HepG2 (cell line): ENCODE results near the gene AGAP3. TPM values are rescaled to one million over a fixed set of nuclear protein-coding genes. Genes with fewer than 3 reads are reported as not detected.

ENCODE experiments used
- ATAC-seq: fragments of 200-7000 bp; cut with Tn5 transposase; 3 replicates; pipeline ENCODE4 v1.9.1; 2020; ENCODE audit warnings: mild to moderate bottlenecking, moderate library complexity
- BruUV-seq: library from RNA; stranded (reverse); fragments of 400-500 nt; replicated peaks from 2 replicates; lab custom pipeline; 2021; lab: Mats Ljungman, UMichigan
- CTCF ChIA-PET: fragments of 300-600 bp; formaldehyde crosslinking; extraction: SDS; loops from one replicate; lab custom pipeline; 2021; ENCODE audit warnings: low total read pairs, inconsistent platforms, low intra/inter-chr PET ratio; lab: Yijun Ruan, JAX
- POLR2A ChIA-PET: fragments of 350-600 bp; sonication (Branson Sonifier 250); formaldehyde crosslinking; loops from one replicate; lab custom pipeline; 2020; ENCODE audit warnings: antibody characterized with exemption, inconsistent platforms; lab: Yijun Ruan, JAX
- DNase-seq: peaks from one replicate; pipeline ENCODE4 v3.0.0-alpha.2; 2015; ENCODE audit warnings: low spot score
- FAIRE-seq: peaks from 3 replicates; lab custom pipeline; 2011; peaks lifted over from hg19 to GRCh38; lab: Jason Lieb, UNC
- H2AFZ ChIP-seq: one replicate; pipeline ENCODE4 v1.6.1; 2011; ENCODE audit warnings: low read length, inconsistent platforms
- H3K27ac ChIP-seq: fragments of 300-600 bp; 3 replicates; pipeline ENCODE4 v1.8.0; 2011; ENCODE audit warnings: mixed run types, mild to moderate bottlenecking, mixed read lengths, low read length, inconsistent platforms; ENCODE audit not compliant: insufficient read depth; ENCODE audit errors: extremely low read length
- H3K27me3 ChIP-seq, 2 experiments: fragments of 200-600 bp in 1 of 2; 2 replicates in 1 of 2; 3 replicates in 1 of 2; pipeline versions ENCODE4 v1.6.0 to v1.8.0; 2011; ENCODE audit warnings: low read length in 2 of 2, mild to moderate bottlenecking in 2 of 2, moderate library complexity in 2 of 2, inconsistent platforms in 1 of 2; ENCODE audit not compliant: insufficient read depth in 2 of 2, control insufficient read depth in 1 of 2
- H3K36me3 ChIP-seq, 2 experiments: fragments of 200-600 bp in 1 of 2; replicated peaks in 1 of 2; 2 replicates in 1 of 2; 3 replicates in 1 of 2; pipeline versions ENCODE4 v1.5.1 to v1.8.0; 2011; ENCODE audit warnings: low read length in 2 of 2, inconsistent platforms in 1 of 2; ENCODE audit not compliant: insufficient read depth in 2 of 2, control insufficient read depth in 1 of 2
- H3K4me1 ChIP-seq: 2 replicates; pipeline ENCODE4 v1.5.1; 2012; ENCODE audit warnings: low read length, inconsistent platforms; ENCODE audit not compliant: insufficient read depth
- H3K4me2 ChIP-seq: 2 replicates; pipeline ENCODE4 v1.6.0; 2011; ENCODE audit warnings: low read depth, low read length, inconsistent platforms
- H3K4me3 ChIP-seq, 3 experiments: fragments of 200-600 bp in 1 of 3; sonication (generic), shearing (Covaris generic) in 1 of 3; replicated peaks in 1 of 3; 2 replicates each; pipeline ENCODE4 v1.5.1; 2011 to 2016; ENCODE audit warnings: low read length in 3 of 3, inconsistent platforms in 2 of 3, low read depth in 2 of 3, mild to moderate bottlenecking in 2 of 3, control low read depth in 1 of 3, mixed read lengths in 1 of 3; ENCODE audit not compliant: insufficient read depth in 1 of 3
- H3K79me2 ChIP-seq: one replicate; pipeline ENCODE4 v1.6.1; 2011; ENCODE audit warnings: low read length, inconsistent platforms; ENCODE audit not compliant: insufficient read depth
- H3K9ac ChIP-seq: 2 replicates; pipeline ENCODE4 v1.6.0; 2011; ENCODE audit warnings: mild to moderate bottlenecking, low read depth, low read length, inconsistent platforms; ENCODE audit not compliant: insufficient read depth
- H3K9me3 ChIP-seq: 2 replicates; pipeline ENCODE4 v1.5.1; 2012; ENCODE audit warnings: mild to moderate bottlenecking, low read length
- H4K20me1 ChIP-seq: 2 replicates; pipeline ENCODE4 v1.6.0; 2011; ENCODE audit warnings: inconsistent platforms, mild to moderate bottlenecking, low read length, moderate library complexity; ENCODE audit not compliant: insufficient read depth
- AGO1 ChIP-seq: fragments of 200-400 bp; formaldehyde crosslinking; IDR thresholded peaks from 2 replicates; pipeline ENCODE4 v1.6.1; 2017; ENCODE audit warnings: mild to moderate bottlenecking, low read depth, low read length, moderate library complexity; ENCODE audit not compliant: poor library complexity, severe bottlenecking
- ATF7-NPFF ChIP-seq: sonication (generic); formaldehyde crosslinking; IDR thresholded peaks from 2 replicates; pipeline ENCODE4 v1.8.1; 2023; ENCODE audit warnings: mild to moderate bottlenecking, low read depth, missing genetic modification reagents, moderate library complexity
- HNF1B ChIP-seq: sonication (generic); formaldehyde crosslinking; IDR thresholded peaks from 2 replicates; pipeline ENCODE4 v1.5.1; 2020; ENCODE audit warnings: mild to moderate bottlenecking, moderate library complexity, missing genetic modification reagents
- IRX3 ChIP-seq: sonication (generic); formaldehyde crosslinking; IDR thresholded peaks from 2 replicates; pipeline ENCODE4 v1.8.1; 2023; ENCODE audit warnings: mild to moderate bottlenecking, low read depth, missing genetic modification reagents, borderline replicate concordance
- NFE2L1 ChIP-seq: sonication (generic); formaldehyde crosslinking; IDR thresholded peaks from 2 replicates; pipeline ENCODE4 v1.4.0; 2020; ENCODE audit warnings: missing genetic modification reagents, mild to moderate bottlenecking, borderline replicate concordance
- NFKB2 ChIP-seq: sonication (generic); formaldehyde crosslinking; IDR thresholded peaks from 2 replicates; pipeline ENCODE4 v1.4.0; 2020; ENCODE audit warnings: missing genetic modification reagents, borderline replicate concordance
- PHF20 ChIP-seq: sonication (generic); formaldehyde crosslinking; IDR thresholded peaks from 2 replicates; pipeline ENCODE4 v1.5.0; 2020; ENCODE audit warnings: mild to moderate bottlenecking, missing genetic modification reagents
- RFX5 ChIP-seq: IDR thresholded peaks from 2 replicates; pipeline ENCODE4 v1.6.1; 2011; ENCODE audit warnings: low read depth, low read length, improper control_type of control experiment
- RXRA ChIP-seq: sonication (generic); formaldehyde crosslinking; IDR thresholded peaks from 2 replicates; pipeline ENCODE4 v1.5.1; 2020; ENCODE audit warnings: missing genetic modification reagents
- SMAD3 ChIP-seq: sonication (generic); formaldehyde crosslinking; IDR thresholded peaks from 2 replicates; pipeline ENCODE4 v1.4.0; 2020; ENCODE audit warnings: missing genetic modification reagents
- SMC3 ChIP-seq: IDR thresholded peaks from 2 replicates; pipeline ENCODE4 v1.6.1; 2011; ENCODE audit warnings: low read length, improper control_type of control experiment
- SP5 ChIP-seq: IDR thresholded peaks from 2 replicates; pipeline ENCODE4 v1.6.1; 2016; ENCODE audit warnings: low read depth, borderline replicate concordance
- TFAP4 ChIP-seq: sonication (generic); IDR thresholded peaks from 2 replicates; pipeline ENCODE4 v1.6.1; 2016; ENCODE audit warnings: low read depth, borderline replicate concordance
- TP53 ChIP-seq: sonication (generic); formaldehyde crosslinking; conservative IDR thresholded peaks from 2 replicates; pipeline ENCODE4 v1.4.0; 2020; ENCODE audit warnings: missing genetic modification reagents
- ZNF180 ChIP-seq: sonication (generic); formaldehyde crosslinking; IDR thresholded peaks from 2 replicates; pipeline ENCODE4 v1.4.0; 2020; ENCODE audit warnings: low read depth, missing genetic modification reagents, borderline replicate concordance
- ZNF292 ChIP-seq: sonication (generic); formaldehyde crosslinking; IDR thresholded peaks from 2 replicates; pipeline ENCODE4 v1.8.1; 2022; ENCODE audit warnings: mild to moderate bottlenecking, low read depth, missing genetic modification reagents, borderline replicate concordance
- ZNF33B ChIP-seq: sonication (generic); formaldehyde crosslinking; IDR thresholded peaks from 2 replicates; pipeline ENCODE4 v1.5.1; 2020; ENCODE audit warnings: mild to moderate bottlenecking, missing genetic modification reagents
- ZNF563 ChIP-seq: sonication (generic); formaldehyde crosslinking; IDR thresholded peaks from 2 replicates; pipeline ENCODE4 v1.8.0; 2022; ENCODE audit warnings: mild to moderate bottlenecking, moderate library complexity, missing genetic modification reagents
- ZNF598 ChIP-seq: sonication (generic); formaldehyde crosslinking; IDR thresholded peaks from 2 replicates; pipeline ENCODE4 v1.5.1; 2020; ENCODE audit warnings: mild to moderate bottlenecking, missing genetic modification reagents, borderline replicate concordance
- ZNF761 ChIP-seq: sonication (generic); formaldehyde crosslinking; conservative IDR thresholded peaks from 2 replicates; pipeline ENCODE4 v1.4.0; 2020; ENCODE audit warnings: mild to moderate bottlenecking, missing genetic modification reagents
- ZNF788 ChIP-seq: sonication (generic); formaldehyde crosslinking; IDR thresholded peaks from 2 replicates; pipeline ENCODE4 v1.5.0; 2020; ENCODE audit warnings: mild to moderate bottlenecking, missing genetic modification reagents, borderline replicate concordance
- WGBS: methylation state at CpG from one replicate; pipeline ENCODE4 v1.1.6; 2017; ENCODE audit warnings: low lambda C conversion rate; 5-methylcytosine and 5-hydroxymethylcytosine counted together
- in situ Hi-C: cut with HindIII; loops from 2 replicates; pipeline ENCODE4 v1.10.0; 2017; ENCODE audit warnings: low pct_unique_long_range_greater_than_20kb; ENCODE audit not compliant: extremely low pct_ligation_motif_present
- intact Hi-C: fragments of 100-400 bp; cut with micrococcal nuclease; formaldehyde crosslinking; loops from one replicate; pipeline ENCODE4 v1.10.0; 2022; ENCODE audit not compliant: unreplicated experiment
- polyA plus RNA-seq, 8 experiments: library from polyadenylated mRNA; depleted of rRNA in 3 of 8; stranded (reverse) in 7 of 8; unstranded in 1 of 8; fragments of >200 nt; fragmentation: Illumina TruSeq in 4 of 8; extraction: Trizol in 4 of 8; gene quantifications; 2 replicates each; pipeline versions ENCODE4 v1.2.1 to v1.2.3, GENCODE V29; 2011 to 2016; ENCODE audit warnings: low read depth in 4 of 8, missing spikeins in 1 of 8, mixed read lengths in 1 of 8; ENCODE audit not compliant: insufficient read depth in 1 of 8
- total RNA-seq, 5 experiments: library from RNA; depleted of rRNA; stranded (reverse); fragments of >200 nt; fragmentation: Illumina TruSeq; extraction: Trizol; gene quantifications; 2 replicates each; pipeline ENCODE4 v1.2.3, GENCODE V29; 2016; ENCODE audit warnings: low read depth in 1 of 5

Gene AGAP3
- total and polyA plus RNA-seq, 2 of the 13 experiments (the other 11 are each of a cell fraction or from before 2014, with no cell fraction given) = 31.3 to 61.4 TPM

GRCh38 chr7:151061213-151062110 is 24.8 kb upstream of the AGAP3 start (continued):
- no peak for TF ChIP-seq ATF7-NPFF
- no peak for TF ChIP-seq ZNF180

GRCh38 chr7:151062111-151062398 is 24.2 kb upstream of the AGAP3 start:
- Histone ChIP-seq H3K9ac (0 out of 2 replicates have a peak overlapping the region, but pooled peaks have one; percentile 47), H2AFZ (no peak overlapping the region), H3K27me3 (no peaks in the 10 kb centered on the region; a peak in 1 of 5 replicates), H3K4me2 (peak overlapping the region; percentile 98), H3K4me1 (peaks cover 48% of the 10 kb centered on the region), H3K9me3 (no peaks in the 10 kb centered on the region), H3K79me2 (peaks cover 16% of the 10 kb centered on the region), H4K20me1 (peaks cover 4% of the 10 kb centered on the region; the same call in 1 of the 2 replicates), H3K36me3 (peaks cover 7 to 27% of the 10 kb centered on the region in 2 experiments; a peak in 4 of 5 replicates), H3K27ac (no peak overlapping the region), H3K4me3 (peak overlapping the region in 1 of 3 experiments; percentile 90; a peak in 3 of 6 replicates)
- DNase-seq = no peak
- no peak for FAIRE-seq
- ATAC-seq = no peak
- in situ Hi-C loops (no loop called here), intact Hi-C loops (loop anchor here (1.0 kb wide), 1 partner anchor 18 kb away; the partner anchor contains the start of gene FASTK)
- WGBS = 0% methylated on average over 2 of the region's 11 CpGs
- CTCF ChIA-PET = no interaction called here
- no TSS peak for BruUV-seq
- POLR2A ChIA-PET = interaction anchor here (0.7 to 4.4 kb wide), 14 partner anchors 11 to 165 kb away, joined by 3 to 144 read pairs (median 8); partner anchors contain the start of genes ABCB8, ABCF2, AGAP3 and FASTK
- no peak for TF ChIP-seq SMC3
- TF ChIP-seq ZNF563 (CRISPR knock-in tag) = no peak
- TF ChIP-seq RFX5 = 0 out of 2 replicates have a peak, but pooled peaks have one; percentile 25
- no peak for TF ChIP-seq TFAP4
- peak; percentile 81 for TF ChIP-seq SP5 (CRISPR knock-in tag)
- peak; percentile 0; the same call in 1 of the 2 replicates for TF ChIP-seq NFKB2 (CRISPR knock-in tag)
- TF ChIP-seq RXRA (CRISPR knock-in tag) = 0 out of 2 replicates have a peak, but pooled peaks have one; percentile 8
- no peak for TF ChIP-seq TP53 (CRISPR knock-in tag)
- peak; percentile 14 for TF ChIP-seq AGO1
- TF ChIP-seq NFE2L1 (CRISPR knock-in tag) = no peak
- peak; percentile 62; the same call in 1 of the 2 replicates for TF ChIP-seq ZNF598 (CRISPR knock-in tag)
- TF ChIP-seq PHF20 (CRISPR knock-in tag) = 0 out of 2 replicates have a peak, but pooled peaks have one; percentile 24
- no peak for TF ChIP-seq HNF1B (CRISPR knock-in tag)
- TF ChIP-seq ZNF33B (CRISPR knock-in tag) = no peak
- TF ChIP-seq IRX3 = 0 out of 2 replicates have a peak, but pooled peaks have one; percentile 38
- no peak for TF ChIP-seq ZNF292 (CRISPR knock-in tag)
- TF ChIP-seq ZNF761 = no peak
- no peak for TF ChIP-seq SMAD3 (CRISPR knock-in tag)
- TF ChIP-seq ZNF788 (CRISPR knock-in tag) = 0 out of 2 replicates have a peak, but pooled peaks have one; percentile 7
